ENCODE measurements around the gene SOS2. TPM values are rescaled to one million over a fixed set of nuclear protein-coding genes. Genes with fewer than 3 reads are reported as not detected.
"Not testable (repeated sequence)": the region's sequence is repeated elsewhere in the genome, so short reads cannot be mapped to it uniquely, and the experiment has no call there.

Gene SOS2
- total RNA-seq, 1 donor from 2014 or later: 38.8 TPM

DNA sequence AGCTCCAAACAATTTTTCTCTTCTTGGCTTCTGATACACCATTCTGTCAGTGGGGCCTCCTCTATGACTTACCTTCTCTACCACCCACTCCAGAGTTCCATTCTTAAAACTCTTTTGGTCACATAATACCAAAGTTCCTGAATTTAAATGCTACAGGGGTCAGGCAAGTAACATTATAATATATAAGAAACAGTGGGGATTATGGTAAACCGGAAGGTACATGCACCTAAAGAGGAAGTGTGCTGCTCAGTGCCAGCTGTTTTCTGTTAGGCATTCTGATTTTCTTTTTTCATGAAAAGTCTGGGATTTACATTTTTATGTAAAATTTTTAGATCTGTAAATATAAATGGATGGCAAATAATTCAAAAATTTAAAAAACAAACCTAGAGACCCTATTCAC, 39.9 kb downstream of the SOS2 start:
- TF ChIP-seq, protein P1, sequence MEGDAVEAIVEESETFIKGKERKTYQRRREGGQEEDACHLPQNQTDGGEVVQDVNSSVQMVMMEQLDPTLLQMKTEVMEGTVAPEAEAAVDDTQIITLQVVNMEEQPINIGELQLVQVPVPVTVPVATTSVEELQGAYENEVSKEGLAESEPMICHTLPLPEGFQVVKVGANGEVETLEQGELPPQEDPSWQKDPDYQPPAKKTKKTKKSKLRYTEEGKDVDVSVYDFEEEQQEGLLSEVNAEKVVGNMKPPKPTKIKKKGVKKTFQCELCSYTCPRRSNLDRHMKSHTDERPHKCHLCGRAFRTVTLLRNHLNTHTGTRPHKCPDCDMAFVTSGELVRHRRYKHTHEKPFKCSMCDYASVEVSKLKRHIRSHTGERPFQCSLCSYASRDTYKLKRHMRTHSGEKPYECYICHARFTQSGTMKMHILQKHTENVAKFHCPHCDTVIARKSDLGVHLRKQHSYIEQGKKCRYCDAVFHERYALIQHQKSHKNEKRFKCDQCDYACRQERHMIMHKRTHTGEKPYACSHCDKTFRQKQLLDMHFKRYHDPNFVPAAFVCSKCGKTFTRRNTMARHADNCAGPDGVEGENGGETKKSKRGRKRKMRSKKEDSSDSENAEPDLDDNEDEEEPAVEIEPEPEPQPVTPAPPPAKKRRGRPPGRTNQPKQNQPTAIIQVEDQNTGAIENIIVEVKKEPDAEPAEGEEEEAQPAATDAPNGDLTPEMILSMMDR (IDR thresholded peaks at IDR 0.05): no peak
- DNase-seq (no peak), ATAC-seq (no peak)
- Histone ChIP-seq H3K4me1 (no peaks in the 10 kb centered on the region), H3K27ac (no peak overlapping the region), H3K4me3 (no peak overlapping the region), H3K36me3 (peaks cover 51% of the 10 kb centered on the region), H3K27me3 (ENCODE audit: low read depth) (no peaks in the 10 kb centered on the region), H3K9me3 (no peaks in the 10 kb centered on the region)
- intact Hi-C loops (cut with DNase I): no loop called here

DNA sequence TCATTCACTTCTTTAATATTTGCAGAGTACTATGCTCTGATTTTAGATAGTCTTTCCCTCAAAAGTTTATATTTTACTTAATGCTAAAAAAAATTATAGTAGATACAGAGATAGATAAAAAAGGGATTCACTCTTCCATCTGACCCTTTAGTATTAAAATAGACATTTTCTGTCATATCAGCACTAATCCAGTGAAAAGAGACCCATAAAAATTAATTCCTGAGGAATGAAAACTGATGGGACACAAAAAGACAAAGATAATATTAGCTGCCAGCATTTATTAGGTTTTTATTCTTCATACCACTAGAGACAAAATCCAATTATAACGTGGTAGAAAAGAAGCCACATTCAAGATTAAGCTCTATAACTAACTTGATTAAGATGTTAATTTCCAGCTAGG, 45.3 kb downstream of the SOS2 start:
- Histone ChIP-seq H3K27ac (no peak overlapping the region), H3K36me3 (peaks cover 61% of the 10 kb centered on the region), H3K27me3 (ENCODE audit: low read depth) (no peaks in the 10 kb centered on the region), H3K9me3 (no peaks in the 10 kb centered on the region), H3K4me3 (no peak overlapping the region), H3K4me1 (no peaks in the 10 kb centered on the region)
- intact Hi-C loops (cut with DNase I): no loop called here
- TF ChIP-seq, protein P1 (IDR thresholded peaks at IDR 0.05): no peak
- no peak for ATAC-seq
- no peak for DNase-seq

DNA sequence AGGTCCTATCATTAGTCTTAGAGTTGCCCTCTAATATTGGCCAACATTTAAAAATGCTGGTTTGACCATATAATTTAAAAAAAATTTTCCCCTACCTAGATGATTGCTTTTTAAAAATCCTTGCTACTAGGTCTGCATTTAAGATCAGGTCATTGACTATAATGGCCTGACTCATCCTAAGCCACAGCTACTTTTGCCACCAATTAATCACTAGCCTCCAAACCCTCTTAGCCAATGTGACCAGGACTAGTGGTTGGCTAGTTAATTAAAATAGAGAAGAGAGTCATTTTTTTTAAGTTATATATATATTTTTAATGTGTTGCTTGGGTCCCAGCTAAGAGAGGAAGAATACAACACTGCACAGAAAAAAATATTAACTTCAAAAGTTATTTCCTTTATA, 57.5 kb downstream of the SOS2 start:
- DNase-seq: no peak
- Histone ChIP-seq H3K4me1 (no peaks in the 10 kb centered on the region), H3K4me3 (no peak overlapping the region), H3K9me3 (no peaks in the 10 kb centered on the region), H3K27ac (no peak overlapping the region), H3K27me3 (ENCODE audit: low read depth) (no peaks in the 10 kb centered on the region), H3K36me3 (peaks cover 57% of the 10 kb centered on the region)
- intact Hi-C loops (cut with DNase I): no loop called here
- ATAC-seq: no peak
- TF ChIP-seq, protein P1 (IDR thresholded peaks at IDR 0.05): no peak

DNA sequence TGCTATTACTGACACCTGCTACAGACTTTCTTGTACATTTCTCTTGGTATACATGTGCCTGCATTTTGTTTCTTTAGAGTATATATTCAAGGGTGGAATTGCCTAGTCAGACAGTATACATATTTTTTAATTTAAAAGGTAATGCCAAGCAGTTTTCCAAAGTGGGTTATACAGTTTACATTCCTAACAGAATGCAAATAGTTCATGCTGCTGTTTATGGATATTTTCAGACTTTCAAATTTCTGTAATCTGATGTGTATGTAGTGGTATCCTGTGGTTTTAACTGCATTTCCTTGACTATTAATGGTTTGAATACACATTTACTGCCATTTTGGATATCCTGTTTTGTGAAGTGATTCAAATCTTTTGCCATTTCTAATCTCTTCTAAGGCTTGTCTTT, 59.5 kb downstream of the SOS2 start:
- Histone ChIP-seq H3K9me3 (no peaks in the 10 kb centered on the region), H3K36me3 (peaks cover 55% of the 10 kb centered on the region), H3K27me3 (ENCODE audit: low read depth) (no peaks in the 10 kb centered on the region), H3K4me1 (no peaks in the 10 kb centered on the region), H3K4me3 (no peak overlapping the region), H3K27ac (no peak overlapping the region)
- intact Hi-C loops (cut with DNase I): no loop called here
- DNase-seq (no peak), ATAC-seq (no peak)
- TF ChIP-seq, protein P1 (IDR thresholded peaks at IDR 0.05): no peak

DNA sequence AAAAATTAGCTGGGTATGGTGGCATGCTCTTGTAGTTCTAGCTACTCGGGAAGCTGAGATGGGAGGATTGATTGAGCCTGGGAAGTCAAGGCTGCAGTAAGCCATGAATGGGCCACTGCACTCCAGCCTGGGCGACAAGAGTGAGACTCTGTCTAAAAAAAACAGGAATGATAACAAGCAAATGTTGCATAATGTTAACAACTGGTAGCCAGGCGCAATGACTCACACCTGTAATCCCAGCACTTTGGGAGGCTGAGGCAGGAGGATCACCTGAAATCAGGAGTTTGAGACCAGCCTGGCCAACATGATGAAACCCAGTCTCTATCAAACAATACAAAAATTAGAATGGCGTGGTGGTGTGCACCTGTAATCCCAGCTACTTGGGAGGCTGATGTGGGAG, 64.0 kb downstream of the SOS2 start:
- H3K9me3 ChIP-seq; H3K27ac ChIP-seq; H3K4me3 ChIP-seq; intact Hi-C loops (cut with DNase I); H3K4me1 ChIP-seq; ATAC-seq; H3K27me3 ChIP-seq (ENCODE audit: low read depth); DNase-seq: not testable (repeated sequence)
- peaks cover 53% of the 10 kb centered on the region for H3K36me3 ChIP-seq

DNA sequence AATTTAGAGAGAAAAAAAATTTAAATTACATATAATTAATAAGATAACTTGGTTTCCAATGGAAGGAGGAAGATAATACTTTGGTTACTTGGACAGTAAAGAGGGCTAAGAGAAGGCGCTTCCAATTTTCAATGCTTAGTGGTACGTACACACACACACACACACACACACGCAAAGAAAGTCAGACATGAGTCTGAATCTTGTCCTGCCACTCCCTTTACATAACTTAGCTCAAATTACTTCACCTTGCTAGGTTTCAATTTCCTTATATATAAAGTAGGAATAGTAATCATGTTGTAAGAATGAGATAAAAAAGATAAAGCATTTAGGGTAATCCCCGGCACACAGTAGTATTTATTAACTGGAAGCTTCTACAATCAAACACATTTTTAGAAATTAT, 75.3 kb downstream of the SOS2 start:
- intact Hi-C loops (cut with DNase I): no loop called here
- Histone ChIP-seq H3K36me3 (peaks cover 91% of the 10 kb centered on the region), H3K4me3 (no peak overlapping the region), H3K27me3 (ENCODE audit: low read depth) (no peaks in the 10 kb centered on the region), H3K4me1 (no peaks in the 10 kb centered on the region), H3K27ac (no peak overlapping the region), H3K9me3 (no peaks in the 10 kb centered on the region)
- DNase-seq: no peak
- TF ChIP-seq, protein P1 (IDR thresholded peaks at IDR 0.05): no peak
- ATAC-seq: no peak
